HG02610 (cell line): ENCODE results near the gene CLDN8.

ENCODE experiments used
- ATAC-seq: cut with Tn5 transposase; IDR thresholded peaks from one replicate; pipeline ENCODE4 v1.9.1; 2021; ENCODE audit warnings: mild to moderate bottlenecking, moderate library complexity; ENCODE audit not compliant: unreplicated experiment

CLDN8 gene

DNA sequence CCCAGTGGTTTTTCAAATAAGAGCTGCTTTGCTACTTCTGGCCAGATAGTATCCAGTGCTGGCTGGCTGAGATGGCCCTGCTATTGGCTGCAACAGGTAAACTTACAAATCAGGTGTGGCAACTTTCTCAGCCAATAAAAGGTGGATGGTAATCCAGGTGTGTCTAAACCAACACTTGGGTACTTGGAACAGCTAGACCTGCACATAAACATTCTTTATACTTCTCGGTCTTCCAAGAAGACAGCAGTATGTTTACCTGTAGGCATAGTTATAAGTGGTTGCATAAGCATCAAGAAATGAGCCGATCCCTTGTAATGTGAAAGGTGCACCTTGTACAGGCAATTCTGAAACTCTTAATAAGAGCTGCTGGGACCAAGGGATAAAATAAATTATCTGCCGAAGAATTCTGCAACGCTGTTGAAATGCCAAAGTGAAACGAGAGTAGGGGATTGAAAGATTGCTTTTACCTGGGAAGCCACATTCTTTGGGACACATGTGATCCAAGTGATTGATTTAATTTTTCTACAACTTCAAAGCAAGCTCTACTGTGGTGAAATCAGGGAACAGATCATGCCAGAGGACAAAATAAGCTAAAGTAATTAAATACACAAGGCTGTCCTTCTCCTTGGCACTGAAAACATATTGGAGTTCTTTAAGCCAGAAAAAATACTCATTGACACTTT is at the start of gene CLDN8:
Gene CLDN8 (minus strand): TSS at position 57 of the 683 bp plus-strand sequence. CDS start 172 bp downstream, outside the sequence.
- ATAC-seq = no peak

GRCh38 chr21:30257773-30258172 is 41.9 kb upstream of the CLDN8 start:
- no peak for ATAC-seq

DNA sequence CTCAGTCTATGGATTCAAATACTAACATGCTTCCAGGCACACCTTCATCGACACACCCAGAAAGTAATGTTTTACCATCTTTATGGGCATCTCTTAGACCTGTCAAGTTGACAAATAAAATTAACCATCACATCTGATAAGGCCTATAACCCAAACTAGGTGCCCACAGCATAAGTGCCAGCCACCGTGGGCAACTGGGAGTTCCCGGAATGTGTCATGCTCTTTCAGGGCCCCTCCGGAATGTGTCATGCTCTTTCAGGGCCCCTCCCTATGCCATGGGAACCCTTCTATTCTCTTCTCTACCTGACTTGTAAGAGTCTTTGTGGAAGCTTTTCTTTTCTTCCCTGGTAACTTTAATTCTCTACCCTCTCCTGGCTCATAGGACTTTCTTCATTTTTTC is 40.2 kb upstream of the CLDN8 start:
- no peak for ATAC-seq

DNA sequence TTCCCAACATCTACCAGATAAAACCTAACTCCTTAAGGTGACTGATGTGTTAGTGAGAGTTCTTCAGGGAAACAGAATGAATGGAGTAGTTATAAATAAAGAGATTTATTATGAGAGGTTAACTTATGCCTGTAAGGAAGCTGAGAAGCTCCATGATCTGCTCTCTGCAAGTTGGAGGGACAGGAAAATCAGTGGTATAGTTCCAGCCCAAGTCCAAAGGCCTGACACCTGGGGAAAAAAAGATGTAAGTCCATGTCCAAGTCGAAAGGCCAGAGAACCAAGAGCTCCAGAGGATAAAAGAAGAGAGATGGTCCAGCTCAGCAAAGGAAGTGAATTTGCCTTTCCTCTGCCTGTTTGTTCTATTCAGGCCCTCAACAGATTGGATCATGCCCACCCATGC is 39.8 kb upstream of the CLDN8 start:
- ATAC-seq = no peak

DNA sequence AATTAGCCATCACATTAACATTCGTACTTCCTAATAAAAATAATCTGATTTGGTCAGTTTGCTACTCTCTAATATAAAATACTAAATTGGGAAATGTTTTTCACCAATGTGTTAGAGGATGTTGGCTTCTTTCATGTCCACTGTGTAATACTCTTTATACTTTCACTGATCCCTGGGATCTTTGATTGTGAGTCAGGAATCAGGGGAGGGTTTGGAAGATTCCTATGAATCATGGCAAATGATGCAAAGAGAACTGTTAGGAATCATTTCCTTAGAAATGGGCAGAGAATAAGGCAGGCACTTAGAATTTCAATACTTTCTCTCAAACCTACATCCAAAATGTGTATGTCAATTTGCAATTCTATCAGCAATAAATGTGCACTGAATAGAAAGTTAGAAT is 35.9 kb upstream of the CLDN8 start:
- ATAC-seq = no peak

DNA sequence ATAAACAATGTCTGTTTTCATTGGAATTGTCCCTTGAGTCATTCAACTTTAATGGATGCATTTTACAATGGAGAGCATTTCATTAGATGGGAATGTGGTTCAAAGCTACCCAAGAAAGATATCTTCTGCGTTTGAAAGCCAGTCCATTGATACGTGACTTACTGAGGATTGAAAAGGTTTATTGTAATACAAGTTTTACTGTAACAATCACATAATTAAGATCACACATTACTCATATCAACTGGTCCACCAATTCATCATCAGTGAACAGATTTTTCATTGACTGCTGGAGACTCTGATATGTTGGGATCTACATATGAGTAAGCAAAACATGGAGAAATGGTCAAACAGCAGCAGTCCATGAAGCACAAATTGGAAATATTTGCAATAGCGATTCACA is 34.0 kb upstream of the CLDN8 start:
- no peak for ATAC-seq

- no peak for ATAC-seq
Measured at GRCh38 chr21:30248844-30249243, 32.9 kb upstream of the CLDN8 start.

- no peak for ATAC-seq
Measured at GRCh38 chr21:30245061-30245460, 29.2 kb upstream of the CLDN8 start.

DNA sequence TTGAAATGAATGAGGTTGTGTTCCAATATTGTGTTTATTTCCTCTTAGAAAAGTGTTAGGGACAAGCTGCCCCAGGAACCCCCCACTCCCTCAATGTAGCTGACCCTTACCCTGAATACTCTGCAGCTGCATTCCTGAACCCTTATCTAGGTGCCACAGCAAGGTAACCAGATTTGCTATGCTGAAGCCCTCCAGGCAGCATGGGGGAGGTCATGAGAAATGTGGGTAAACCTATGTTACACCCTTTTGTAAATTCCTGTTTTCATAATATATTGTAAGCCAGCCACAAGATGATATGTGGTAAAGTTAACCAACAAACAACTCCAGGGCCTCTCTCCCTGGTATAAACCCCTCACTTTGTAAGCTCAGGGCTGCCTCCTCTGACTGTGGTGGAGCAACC is 27.8 kb upstream of the CLDN8 start:
- ATAC-seq = no peak

DNA sequence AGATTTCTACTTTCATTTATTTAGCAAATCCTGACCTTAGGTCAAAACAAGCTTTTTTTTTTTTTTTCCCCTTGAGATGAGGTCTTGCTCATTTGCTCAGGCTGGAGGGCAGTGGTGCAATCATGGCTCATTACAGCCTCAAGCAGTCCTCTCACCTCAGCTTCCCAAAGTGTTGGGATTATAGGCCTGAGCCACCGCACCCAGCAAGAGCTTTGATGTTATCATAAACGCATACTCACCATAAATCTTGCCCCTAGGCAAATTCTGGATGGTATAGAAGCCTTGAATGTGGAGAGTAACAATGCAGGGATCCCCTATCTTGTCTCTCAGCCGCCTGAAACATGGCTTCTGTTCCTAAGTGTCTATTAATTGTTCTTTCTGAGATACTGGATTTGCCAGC is 24.8 kb upstream of the CLDN8 start:
- no peak for ATAC-seq

GRCh38 chr21:30238168-30238567 is 22.3 kb upstream of the CLDN8 start:
- ATAC-seq = no peak

GRCh38 chr21:30234643-30235042 is 18.7 kb upstream of the CLDN8 start:
- no peak for ATAC-seq

- ATAC-seq = no peak
Measured at GRCh38 chr21:30234050-30234449, 18.2 kb upstream of the CLDN8 start.

DNA sequence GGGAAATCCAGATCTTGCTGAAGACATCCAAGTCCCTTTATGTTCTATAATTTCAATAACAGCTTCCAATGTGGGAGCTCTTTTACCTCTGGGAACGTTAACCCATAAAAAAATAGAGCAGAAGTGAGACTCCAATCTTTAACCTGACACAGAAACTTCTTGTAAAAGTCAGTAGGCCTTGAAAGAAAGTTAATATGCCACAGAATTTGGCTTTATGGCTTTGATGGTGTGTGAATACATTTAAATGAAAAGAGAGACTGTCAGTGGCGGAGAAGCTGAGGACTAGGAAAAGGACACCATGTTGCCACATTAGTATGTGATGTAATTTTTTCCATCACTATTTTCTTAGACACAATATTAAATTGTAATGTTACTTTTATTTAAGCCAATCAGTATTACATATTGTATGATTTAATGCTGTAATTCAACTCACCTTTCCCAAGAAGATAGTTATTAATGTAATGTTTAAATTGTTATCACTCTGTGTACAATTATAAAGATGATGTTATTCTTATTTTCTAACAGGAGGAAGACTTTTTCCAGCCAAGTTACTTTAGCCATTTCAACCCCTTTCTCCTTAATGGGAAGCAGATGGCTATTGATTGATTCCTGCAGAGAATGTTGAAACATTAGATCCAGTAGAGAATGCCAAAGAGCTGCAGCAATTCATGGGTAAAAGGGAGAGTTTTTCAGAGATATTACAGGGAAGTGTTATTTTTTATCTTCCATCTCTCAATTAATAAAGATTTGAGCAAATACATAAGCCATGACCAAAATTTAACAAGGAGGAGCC is 17.5 kb upstream of the CLDN8 start:
- no peak for ATAC-seq

GRCh38 chr21:30232011-30232410 is 16.1 kb upstream of the CLDN8 start:
- no peak for ATAC-seq

DNA sequence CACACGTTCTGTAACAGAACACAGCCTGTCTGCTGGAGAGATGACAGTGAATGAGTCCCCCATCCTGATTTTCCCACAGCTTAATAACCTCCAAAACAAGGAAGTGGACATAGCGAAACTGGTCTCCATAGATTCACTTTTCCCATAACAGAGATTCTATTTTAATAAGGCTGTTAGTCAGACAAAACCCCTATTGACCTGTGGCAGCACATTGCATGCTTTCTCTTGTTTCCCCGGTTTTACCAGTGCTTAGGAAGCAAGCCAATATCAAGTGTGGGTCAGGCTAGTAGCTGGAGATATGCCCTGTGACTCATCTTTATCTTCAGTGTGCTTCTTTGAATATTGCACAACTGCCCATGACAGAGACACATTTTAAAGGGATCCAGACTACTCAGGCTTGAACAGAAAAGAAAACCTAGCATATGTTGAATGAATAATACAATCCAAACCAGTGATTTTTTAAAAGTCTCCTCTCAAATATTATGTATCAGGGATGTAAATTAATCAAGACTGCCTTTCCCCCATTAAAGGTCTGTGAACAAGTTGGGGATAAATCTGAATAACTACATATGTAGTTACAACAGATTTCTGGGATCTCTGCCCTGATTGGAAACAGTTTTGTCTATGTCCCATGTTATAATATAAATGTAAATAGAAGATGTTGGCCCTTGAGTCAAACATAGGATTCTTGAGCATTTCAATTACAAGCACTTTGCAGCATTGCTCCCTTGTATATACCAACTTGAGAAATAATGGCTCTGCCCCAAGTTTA is 11.9 kb upstream of the CLDN8 start:
- no peak for ATAC-seq

DNA sequence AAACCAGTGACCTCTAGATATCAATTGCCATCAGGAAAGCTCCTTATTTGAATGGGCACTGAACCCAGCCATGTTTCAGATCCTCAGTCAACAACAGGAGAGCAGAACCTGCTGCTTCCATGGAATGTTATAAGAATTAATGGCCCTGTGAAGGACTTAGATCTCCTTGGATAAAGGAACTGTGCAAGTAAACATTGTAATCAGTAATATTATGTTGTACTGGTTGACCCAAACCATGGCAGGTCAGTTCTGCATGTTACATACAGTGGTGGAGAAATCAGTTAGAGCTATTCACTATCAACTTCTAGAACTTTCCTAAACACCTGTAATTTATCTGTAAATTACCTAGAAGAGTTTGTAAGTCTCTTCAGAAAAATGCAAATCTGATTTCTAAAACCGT is 11.2 kb upstream of the CLDN8 start:
- ATAC-seq = no peak

DNA sequence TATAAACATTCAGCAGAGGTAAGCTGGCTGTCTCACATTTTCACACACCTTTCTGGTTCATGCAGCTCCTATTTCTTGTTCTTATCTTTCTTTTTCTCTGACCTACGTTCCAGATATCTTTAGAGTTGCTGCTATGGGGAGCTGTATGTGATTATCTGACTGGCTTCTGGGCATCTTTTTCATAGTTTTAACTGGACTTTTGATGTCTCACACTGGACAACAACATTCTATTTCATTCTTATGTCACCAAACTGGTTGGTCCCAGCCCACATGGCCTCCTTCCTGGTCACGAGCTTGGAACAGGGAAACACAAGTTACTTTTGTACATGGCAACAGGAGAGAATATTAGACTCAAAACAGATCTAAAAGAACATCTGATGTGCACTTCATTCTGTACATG is 7.7 kb upstream of the CLDN8 start:
- ATAC-seq = no peak

DNA sequence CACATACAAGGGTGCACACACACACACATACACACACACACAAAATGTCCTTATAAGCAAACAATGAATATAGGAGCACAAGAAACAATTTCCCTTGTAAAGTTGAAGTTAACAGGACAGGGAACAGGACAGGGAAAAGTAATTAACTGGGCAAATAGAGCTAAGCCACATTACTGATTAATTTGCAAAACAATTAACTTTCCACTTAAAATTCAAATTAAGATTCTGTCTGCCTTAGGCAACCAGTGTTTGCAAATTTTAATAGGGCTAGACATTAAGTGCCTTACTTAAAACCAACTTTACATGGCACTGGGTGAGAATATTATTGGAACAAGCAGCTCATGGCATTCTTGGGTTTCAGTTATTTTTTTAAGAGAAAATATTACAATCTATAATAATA is 6.8 kb upstream of the CLDN8 start:
- no peak for ATAC-seq

GRCh38 chr21:30211071-30211470 is 4.8 kb downstream of the CLDN8 start:
- no peak for ATAC-seq

GRCh38 chr21:30209601-30210000 is 6.3 kb downstream of the CLDN8 start:
- no peak for ATAC-seq

DNA sequence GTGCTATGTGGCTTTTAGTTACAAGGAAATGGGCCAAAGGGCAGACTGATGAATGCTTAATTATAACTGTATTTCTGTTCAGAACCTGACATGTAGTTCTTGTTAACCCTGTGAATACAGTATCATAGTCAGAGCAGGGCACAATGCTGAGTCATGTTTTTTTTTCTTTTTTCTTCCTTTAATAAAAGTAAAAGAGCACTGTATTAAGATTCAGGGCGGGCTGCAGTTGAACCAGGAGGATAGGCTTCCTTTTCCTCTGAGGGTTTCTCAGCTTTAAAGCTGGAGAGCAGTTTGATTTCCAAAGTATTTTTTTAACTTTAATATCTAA is 8.7 kb downstream of the CLDN8 start:
- no peak for ATAC-seq
